Spleen (tissue), 7 donors: ENCODE data around the gene PXDN.

ENCODE experiments used
- POLR2AphosphoS5 ChIP-seq, 3 donors: sonication (generic); formaldehyde crosslinking; IDR thresholded peaks; one replicate each; pipeline ENCODE4 v1.5.1; 2017; ENCODE audit warnings: antibody characterized with exemption in 3 of 3
- TF ChIP-seq, protein P1 (sequence below), 11 experiments: fragments of 200-600 bp in 7 of 11; fragments of 450-650 bp in 4 of 11; sonication (generic) in 4 of 11; IDR thresholded peaks in 8 of 11; conservative IDR thresholded peaks in 3 of 11; 1 replicate in 7 of 11; 2 replicates in 4 of 11; pipeline versions ENCODE4 v1.4.0 to v1.8.0; 2016 to 2021; ENCODE audit warnings: antibody characterized with exemption in 11 of 11, inconsistent platforms in 4 of 11, mild to moderate bottlenecking in 1 of 11
- donor health status: DM: no; HTN: no; CAD: no; lungs with moderate emphysema.
- donor health status: DM: no; HTN: no; CAD: no.
- donor health status: DM: no; HTN: no; CAD: no.

DNA sequence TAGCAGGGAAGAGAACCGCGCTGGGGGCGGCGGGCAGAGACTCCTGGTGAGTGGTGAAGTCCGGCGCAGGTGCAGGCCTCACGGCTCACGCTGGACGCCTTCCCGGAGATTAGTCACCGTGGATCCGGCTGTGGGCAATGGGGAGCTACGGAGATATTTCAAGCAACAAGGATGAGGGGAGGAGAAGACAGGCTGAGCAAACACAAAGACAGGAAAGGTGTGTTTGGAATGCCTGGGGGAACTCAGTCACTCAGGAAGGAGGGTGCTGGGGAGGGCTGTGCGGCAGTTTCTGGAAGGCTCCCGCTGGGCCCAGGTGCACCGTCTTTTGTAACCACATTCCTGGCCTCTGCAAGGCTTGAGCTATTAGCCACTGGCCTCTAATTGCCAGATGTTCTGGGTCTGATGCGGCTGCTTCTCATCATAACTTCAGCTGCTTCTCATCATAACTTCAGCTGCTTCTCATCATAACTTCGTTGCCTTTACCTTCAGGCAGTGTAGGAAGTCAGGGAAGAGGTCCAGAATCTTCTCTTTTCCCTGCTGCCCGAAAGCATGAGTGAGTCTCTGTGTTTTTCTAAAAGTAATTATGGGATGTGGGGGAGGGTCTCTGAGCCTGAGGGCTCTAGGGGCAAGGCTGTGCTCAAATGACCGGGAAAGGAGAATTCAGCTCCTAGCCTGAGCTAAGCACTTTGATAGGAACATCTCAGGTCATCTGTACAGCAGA lies 118.9 kb downstream of the PXDN start:
- TF ChIP-seq, protein P1, sequence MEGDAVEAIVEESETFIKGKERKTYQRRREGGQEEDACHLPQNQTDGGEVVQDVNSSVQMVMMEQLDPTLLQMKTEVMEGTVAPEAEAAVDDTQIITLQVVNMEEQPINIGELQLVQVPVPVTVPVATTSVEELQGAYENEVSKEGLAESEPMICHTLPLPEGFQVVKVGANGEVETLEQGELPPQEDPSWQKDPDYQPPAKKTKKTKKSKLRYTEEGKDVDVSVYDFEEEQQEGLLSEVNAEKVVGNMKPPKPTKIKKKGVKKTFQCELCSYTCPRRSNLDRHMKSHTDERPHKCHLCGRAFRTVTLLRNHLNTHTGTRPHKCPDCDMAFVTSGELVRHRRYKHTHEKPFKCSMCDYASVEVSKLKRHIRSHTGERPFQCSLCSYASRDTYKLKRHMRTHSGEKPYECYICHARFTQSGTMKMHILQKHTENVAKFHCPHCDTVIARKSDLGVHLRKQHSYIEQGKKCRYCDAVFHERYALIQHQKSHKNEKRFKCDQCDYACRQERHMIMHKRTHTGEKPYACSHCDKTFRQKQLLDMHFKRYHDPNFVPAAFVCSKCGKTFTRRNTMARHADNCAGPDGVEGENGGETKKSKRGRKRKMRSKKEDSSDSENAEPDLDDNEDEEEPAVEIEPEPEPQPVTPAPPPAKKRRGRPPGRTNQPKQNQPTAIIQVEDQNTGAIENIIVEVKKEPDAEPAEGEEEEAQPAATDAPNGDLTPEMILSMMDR (IDR thresholded peaks at IDR 0.05 in 8 of 11, conservative IDR thresholded peaks at IDR 0.05 in 3 of 11) = no peak
- TF ChIP-seq POLR2AphosphoS5 (IDR thresholded peaks at IDR 0.05) = no peak
